Esophagus squamous epithelium (tissue), 4 donors: ENCODE data around the gene DCC.

ENCODE experiments used
- POLR2A ChIP-seq, 4 donors: fragments of 450-650 bp; IDR thresholded peaks; one replicate each; pipeline ENCODE4 v1.6.1; 2017; ENCODE audit warnings: antibody characterized with exemption in 4 of 4, mild to moderate bottlenecking in 4 of 4, moderate library complexity in 3 of 4
- TF ChIP-seq, protein P1 (sequence below), 6 experiments: fragments of 450-650 bp in 4 of 6; fragments of 200-600 bp in 2 of 6; sonication (generic) in 2 of 6; IDR thresholded peaks; one replicate each; pipeline ENCODE4 v1.5.1; 2016 to 2019; ENCODE audit warnings: antibody characterized with exemption in 6 of 6, mild to moderate bottlenecking in 4 of 6, moderate library complexity in 4 of 6

DNA sequence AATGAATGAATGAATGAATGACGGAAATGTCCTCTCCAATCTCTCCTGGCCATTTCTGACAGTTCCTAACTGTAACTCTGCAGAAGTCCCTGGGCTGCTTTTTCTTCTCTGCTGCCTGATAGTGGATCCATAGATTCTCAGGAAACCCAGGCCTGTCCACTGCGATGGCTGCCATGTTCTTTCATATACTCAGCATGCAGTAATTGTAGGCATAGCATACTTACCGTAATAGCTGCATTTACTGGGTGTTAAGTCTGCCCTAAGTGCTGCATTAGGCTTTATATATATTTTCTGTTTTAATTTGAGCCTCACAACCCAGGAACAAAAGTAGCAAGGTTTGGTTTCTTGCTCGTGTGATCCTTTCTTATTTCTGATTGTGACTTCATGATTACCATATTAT is 122.9 kb downstream of the DCC start:
- TF ChIP-seq, protein P1, sequence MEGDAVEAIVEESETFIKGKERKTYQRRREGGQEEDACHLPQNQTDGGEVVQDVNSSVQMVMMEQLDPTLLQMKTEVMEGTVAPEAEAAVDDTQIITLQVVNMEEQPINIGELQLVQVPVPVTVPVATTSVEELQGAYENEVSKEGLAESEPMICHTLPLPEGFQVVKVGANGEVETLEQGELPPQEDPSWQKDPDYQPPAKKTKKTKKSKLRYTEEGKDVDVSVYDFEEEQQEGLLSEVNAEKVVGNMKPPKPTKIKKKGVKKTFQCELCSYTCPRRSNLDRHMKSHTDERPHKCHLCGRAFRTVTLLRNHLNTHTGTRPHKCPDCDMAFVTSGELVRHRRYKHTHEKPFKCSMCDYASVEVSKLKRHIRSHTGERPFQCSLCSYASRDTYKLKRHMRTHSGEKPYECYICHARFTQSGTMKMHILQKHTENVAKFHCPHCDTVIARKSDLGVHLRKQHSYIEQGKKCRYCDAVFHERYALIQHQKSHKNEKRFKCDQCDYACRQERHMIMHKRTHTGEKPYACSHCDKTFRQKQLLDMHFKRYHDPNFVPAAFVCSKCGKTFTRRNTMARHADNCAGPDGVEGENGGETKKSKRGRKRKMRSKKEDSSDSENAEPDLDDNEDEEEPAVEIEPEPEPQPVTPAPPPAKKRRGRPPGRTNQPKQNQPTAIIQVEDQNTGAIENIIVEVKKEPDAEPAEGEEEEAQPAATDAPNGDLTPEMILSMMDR (IDR thresholded peaks at IDR 0.05), result no peak
- no peak for TF ChIP-seq POLR2A (IDR thresholded peaks at IDR 0.05)
